ENCODE measurements around the gene GEMIN5.
A peak's percentile ranks its signal among the peaks of the same experiment; 100 is the strongest.

Gene GEMIN5

DNA sequence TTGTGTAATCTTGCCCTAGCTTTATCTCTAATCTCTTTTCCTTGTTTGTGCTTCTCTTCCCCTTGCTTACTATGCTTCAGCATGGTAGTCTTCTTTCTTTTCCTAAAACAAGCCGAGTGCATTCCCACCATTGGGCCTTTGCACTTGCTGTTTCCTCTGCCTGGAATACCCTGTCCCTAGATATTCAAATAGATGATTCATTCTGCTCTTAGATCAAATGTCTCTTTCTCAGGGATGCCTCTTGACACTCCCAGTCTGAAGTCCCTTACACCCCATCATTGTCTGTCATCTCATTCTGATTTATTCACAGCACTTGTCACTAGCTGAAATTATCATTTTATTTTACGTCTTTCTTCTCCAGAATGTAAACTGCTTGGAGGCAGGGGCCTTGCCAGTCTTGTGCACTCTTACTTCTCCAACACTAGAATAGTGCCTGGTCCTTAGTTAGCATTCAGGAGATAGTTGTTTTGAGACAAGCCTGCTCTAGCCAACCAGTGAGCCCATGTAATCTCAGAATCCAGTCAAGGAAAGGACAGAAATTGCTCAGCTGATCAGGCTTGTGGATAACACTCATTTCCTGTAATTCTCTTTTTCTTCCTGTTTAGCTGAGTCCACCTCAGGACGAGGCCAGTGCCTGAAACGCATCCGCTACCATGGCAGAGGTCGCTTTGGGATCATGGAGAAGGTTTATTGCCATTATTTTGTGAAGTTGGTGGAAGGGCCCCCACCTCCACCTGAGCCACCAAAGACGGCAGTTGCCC lies 28.2 kb upstream of the GEMIN5 start:
- no peak for DNase-seq (ENCODE audit: low spot score)
- TF ChIP-seq, protein P1, sequence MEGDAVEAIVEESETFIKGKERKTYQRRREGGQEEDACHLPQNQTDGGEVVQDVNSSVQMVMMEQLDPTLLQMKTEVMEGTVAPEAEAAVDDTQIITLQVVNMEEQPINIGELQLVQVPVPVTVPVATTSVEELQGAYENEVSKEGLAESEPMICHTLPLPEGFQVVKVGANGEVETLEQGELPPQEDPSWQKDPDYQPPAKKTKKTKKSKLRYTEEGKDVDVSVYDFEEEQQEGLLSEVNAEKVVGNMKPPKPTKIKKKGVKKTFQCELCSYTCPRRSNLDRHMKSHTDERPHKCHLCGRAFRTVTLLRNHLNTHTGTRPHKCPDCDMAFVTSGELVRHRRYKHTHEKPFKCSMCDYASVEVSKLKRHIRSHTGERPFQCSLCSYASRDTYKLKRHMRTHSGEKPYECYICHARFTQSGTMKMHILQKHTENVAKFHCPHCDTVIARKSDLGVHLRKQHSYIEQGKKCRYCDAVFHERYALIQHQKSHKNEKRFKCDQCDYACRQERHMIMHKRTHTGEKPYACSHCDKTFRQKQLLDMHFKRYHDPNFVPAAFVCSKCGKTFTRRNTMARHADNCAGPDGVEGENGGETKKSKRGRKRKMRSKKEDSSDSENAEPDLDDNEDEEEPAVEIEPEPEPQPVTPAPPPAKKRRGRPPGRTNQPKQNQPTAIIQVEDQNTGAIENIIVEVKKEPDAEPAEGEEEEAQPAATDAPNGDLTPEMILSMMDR (IDR thresholded peaks at IDR 0.05; ENCODE audit: borderline replicate concordance, control extremely low read depth, extremely low read depth, insufficient read depth, missing control alignments): no peak
- in situ Hi-C loops (cut with MboI; ENCODE audit: low sequenced_read_pairs, unreplicated experiment): no loop called here

DNA sequence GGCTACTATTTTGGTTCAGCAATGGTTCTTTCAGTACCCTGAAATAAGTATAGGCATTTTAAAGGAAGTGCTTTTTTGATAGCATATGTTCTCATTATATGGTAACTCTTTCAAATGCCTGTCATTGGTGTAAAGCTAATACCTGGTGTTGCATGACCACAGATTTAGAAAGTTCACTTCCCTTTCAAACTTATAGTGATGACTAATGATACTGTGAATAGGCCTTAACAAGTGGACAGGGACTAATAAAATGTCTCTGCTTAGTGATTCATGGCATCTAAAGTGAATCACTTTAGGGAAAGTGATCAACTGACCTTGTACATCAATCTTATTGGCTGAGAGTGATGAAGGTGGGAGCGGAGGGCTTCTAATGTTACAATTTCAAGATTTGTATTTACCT lies 24.5 kb upstream of the GEMIN5 start:
- DNase-seq (ENCODE audit: low spot score): peak; percentile 45
- in situ Hi-C loops (cut with MboI; ENCODE audit: low sequenced_read_pairs, unreplicated experiment): no loop called here

DNA sequence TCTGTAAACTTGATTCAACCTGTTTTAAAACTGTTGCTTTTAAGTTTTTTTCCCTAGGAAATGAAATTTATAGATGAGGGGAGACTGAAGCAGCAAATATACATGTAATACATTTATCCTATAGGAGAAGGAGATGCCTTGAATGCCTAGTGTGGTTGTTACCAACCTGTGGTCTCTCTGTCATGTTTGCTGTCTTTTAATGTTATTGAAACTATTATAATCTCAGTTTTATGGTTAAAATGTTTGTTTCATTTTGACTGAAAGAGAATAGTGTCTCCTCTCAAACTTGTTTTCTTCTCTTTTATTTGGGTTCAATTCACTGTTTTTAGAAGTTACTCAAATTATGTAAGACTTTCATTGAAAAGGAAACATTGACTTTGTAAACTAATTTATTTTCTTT lies 18.7 kb upstream of the GEMIN5 start:
- in situ Hi-C loops (cut with MboI; ENCODE audit: low sequenced_read_pairs, unreplicated experiment): no loop called here
- no peak for DNase-seq (ENCODE audit: low spot score)
- TF ChIP-seq, protein P1 (IDR thresholded peaks at IDR 0.05; ENCODE audit: borderline replicate concordance, control extremely low read depth, extremely low read depth, insufficient read depth, missing control alignments): no peak

More for the DNA sequence above, 24.5 kb upstream of the GEMIN5 start:
- TF ChIP-seq, protein P1 (IDR thresholded peaks at IDR 0.05; ENCODE audit: borderline replicate concordance, control extremely low read depth, extremely low read depth, insufficient read depth, missing control alignments): no peak

GRCh38 chr5:154949781-154950180 lies 11.8 kb upstream of the GEMIN5 start:
- DNase-seq (ENCODE audit: low spot score): no peak
- TF ChIP-seq, protein P1 (IDR thresholded peaks at IDR 0.05; ENCODE audit: borderline replicate concordance, control extremely low read depth, extremely low read depth, insufficient read depth, missing control alignments): no peak
- in situ Hi-C loops (cut with MboI; ENCODE audit: low sequenced_read_pairs, unreplicated experiment): no loop called here

DNA sequence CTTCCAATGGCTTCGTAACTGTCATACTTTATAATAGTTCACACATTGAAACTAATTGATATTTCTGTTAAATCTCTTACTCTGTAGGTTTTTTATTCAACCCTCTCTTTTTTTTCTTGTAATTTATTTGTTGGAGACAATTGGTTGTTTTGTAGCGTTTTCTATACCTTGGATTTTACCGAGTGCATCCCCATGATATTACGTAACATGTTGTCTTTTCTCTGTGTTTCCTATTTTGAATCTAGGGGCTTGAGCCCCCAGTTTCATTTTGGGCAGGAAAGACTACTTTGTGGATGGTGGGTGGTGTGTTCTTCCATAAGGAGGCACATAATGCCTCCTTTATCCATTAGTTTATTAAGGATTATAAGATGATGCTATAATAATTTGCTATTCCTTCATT lies 10.3 kb upstream of the GEMIN5 start:
- no peak for DNase-seq (ENCODE audit: low spot score)
- in situ Hi-C loops (cut with MboI; ENCODE audit: low sequenced_read_pairs, unreplicated experiment): no loop called here
- TF ChIP-seq, protein P1 (IDR thresholded peaks at IDR 0.05; ENCODE audit: borderline replicate concordance, control extremely low read depth, extremely low read depth, insufficient read depth, missing control alignments): no peak

DNA sequence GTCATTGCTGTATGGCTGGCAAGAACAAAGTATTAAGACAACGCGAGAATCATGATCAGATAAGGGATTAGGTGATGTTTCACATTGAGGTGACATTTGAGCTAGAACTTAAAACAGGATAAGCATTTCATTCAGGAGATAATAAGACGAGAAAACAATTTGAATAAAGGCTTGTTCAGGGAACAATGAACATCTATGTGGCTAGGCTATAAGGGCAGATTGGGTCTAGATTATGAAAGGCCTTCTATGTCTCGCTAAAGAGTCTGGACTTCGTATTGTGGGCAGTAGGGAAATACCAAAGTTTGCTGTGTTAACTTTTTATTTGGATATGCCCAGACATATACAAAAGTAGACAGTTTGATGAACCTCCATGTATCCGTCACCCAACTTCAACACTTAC lies 9.8 kb upstream of the GEMIN5 start:
- in situ Hi-C loops (cut with MboI; ENCODE audit: low sequenced_read_pairs, unreplicated experiment): no loop called here
- no peak for DNase-seq (ENCODE audit: low spot score)
- TF ChIP-seq, protein P1 (IDR thresholded peaks at IDR 0.05; ENCODE audit: borderline replicate concordance, control extremely low read depth, extremely low read depth, insufficient read depth, missing control alignments): no peak

Measured in GM13976 (cell line).